GM21619 (cell line): Measurements from ENCODE around the gene TXLNB.
"Not testable (repeated sequence)": the region's sequence is repeated elsewhere in the genome, so short reads cannot be mapped to it uniquely, and the experiment has no call there.

Source experiments
- ATAC-seq: cut with Tn5 transposase; IDR thresholded peaks from one replicate; pipeline ENCODE4 v1.9.1; 2021; ENCODE audit not compliant: unreplicated experiment

Gene TXLNB

DNA sequence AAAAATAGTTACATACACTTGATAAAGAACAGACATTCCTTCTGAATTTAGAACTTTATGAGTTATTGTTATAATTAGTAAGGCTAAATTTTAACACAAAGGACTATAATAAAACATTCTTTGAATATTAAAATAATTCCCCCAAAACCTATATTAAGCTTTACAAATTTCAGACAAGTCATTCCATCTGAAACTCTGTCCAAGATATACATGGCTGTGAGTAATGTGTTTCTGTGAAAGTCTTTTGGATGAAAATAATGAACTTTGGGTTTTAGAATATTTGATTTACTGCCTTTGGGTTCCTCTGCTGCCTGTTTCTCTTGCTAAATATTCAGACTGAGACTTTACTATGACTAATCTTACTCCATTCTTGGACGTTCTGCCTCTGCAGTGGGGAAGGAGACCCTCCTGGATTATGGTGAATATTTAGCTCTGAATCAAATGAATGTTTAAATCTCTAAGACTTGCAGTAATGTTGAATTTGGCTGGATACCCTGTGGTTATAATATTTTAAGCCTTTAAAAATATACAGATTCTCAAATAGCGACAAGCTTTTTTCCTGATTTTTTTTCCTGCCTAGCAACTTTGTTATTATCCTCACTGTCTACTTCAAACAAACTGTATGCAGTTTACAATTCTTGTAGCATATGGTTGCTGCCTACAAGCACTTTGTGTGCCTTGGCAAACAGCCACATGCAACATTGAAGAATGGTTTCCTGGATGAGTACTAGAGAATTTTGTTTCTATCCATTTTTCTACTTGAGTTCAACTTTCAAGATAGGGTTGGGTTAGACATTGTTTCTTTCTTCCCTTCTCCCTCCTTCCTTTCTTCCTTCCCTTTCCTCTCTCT lies 51.4 kb downstream of the TXLNB start:
- no peak for ATAC-seq

DNA sequence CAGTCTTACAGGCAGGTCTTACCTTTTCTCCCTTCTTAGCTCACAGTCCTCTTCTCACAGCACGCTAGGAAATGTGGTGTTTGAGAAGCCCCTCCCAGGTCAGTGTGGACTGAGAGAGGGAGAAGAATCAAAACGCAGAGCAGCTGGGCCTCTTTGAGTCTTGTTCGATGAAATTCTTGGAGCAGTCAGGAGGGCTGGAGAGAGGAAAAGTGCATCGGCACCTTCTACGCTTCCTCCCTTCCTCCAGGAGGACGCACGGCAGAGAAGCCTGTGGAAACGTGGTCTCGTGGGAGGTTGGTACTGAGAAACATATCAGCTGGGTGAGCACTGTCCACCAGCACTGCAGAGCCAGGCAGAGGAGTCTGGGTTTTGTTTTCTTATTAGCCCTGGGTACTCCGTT lies 52.7 kb downstream of the TXLNB start:
- no peak for ATAC-seq

DNA sequence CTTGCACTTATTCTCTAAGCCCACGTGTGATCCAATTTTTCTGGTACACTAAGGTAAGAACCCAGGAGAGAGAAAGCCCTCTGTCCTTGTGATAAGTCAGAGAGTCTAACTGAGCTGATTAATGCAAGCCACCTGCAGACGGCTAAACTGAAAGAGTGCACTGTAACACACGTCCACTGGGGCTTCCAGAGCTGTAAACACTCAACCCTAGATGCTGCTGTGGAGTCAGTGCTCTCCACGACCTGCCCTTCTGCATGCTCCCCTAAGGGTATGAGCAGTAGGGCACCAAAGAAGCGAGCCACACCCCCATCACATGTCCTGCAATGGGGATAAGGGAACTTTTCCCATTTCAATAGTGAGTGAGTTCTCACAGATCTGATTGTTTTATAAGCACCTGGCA lies 55.7 kb downstream of the TXLNB start:
- ATAC-seq = no peak

DNA sequence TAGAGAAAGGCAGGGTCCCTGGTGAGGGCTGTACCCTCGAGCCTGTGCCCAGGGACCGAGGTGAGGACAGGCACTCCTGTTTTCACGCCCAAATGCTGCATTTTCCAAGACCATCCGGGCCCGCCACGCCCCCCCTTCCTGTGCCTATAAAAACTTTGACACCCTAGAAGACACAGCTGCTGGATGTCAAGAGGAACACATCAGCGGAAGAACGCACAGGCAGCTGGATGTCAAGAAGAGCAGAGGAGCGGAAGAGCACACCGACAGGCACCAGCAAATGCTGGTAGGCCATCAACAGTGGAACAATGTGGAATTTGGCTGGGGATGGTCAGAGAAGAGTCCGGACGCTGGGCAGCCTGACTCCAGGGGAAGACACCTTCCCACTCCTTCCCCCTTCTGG lies 56.1 kb downstream of the TXLNB start:
- ATAC-seq = no peak

DNA sequence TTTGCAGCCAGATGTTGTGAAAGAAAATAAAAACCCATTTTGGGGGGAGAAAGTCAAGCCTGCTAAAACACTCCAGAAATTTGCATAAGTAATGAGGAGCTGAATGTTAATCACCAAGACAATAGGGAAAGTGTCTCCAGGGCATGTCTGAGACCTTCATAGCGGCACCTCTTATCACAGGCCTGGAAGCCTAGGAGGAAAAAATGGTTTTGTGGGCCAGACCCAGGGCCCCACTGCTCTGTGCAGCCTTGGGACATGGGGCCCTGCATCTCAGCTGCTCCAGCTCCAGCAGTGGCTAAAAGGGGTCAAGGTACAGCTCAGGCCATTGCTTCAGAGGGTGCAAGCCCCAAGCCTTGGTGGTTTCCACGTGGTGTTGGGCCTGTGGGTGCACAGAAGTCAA lies 57.6 kb downstream of the TXLNB start:
- not testable (repeated sequence) for ATAC-seq

DNA sequence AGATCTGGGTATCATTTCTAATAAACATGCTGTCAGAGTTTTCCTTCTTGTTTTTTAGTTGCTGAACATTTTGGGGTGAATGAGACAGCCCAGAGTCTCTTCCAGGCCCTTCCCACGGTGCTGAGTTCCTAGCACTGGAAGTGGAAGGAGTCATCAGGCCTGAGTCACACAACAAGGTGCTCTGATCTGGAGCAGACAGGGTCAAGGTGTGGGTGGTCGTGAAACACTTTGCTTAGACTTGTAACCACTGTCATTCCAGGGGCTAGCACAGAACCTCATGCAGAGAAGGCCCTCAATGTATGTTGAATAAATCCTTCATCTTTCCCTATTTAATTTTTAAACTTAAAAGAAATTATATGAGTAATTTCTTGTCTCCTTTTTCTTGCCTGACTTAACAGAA lies 60.6 kb downstream of the TXLNB start:
- ATAC-seq = no peak

DNA sequence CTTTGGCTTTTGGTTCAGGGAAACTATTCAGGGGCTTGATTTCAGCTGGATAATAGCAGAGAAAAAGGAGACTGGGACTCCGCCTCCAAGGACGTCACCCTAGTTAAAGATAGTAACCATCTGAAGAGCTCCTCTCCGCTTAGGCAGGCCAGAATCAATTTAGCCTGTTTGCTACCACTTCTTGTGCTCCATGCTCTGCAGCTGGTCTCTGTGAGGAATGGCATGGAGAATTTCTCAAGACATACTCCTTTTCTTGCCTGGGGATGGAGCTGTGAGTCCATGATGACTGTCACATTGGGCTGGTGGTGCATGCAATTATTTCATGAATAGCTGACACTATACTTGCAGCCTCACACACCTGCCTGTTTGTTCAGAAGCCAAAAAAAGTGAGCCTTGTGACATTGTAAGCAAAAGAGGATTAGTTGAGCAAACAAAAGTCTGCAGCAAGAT lies 61.4 kb downstream of the TXLNB start:
- ATAC-seq = no peak

DNA sequence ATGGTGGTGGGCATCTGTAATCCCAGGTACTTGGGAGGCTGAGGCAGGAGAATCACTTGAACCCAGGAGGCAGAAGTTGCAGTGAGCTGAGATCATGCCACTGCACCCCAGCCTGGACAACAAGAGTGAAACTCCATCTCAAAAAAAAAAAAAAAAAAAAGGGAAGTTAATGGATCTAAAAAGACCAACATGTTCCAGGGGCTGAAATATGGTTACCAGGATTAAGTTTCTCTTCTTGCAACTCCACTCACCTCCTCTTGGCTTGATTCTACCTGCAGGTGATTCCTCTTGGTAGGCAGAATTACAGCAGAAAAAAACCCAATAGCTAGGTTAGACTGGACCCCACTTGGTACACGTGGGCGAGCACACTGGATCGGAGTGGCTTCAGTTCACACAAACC lies 63.4 kb downstream of the TXLNB start:
- not testable (repeated sequence) for ATAC-seq

DNA sequence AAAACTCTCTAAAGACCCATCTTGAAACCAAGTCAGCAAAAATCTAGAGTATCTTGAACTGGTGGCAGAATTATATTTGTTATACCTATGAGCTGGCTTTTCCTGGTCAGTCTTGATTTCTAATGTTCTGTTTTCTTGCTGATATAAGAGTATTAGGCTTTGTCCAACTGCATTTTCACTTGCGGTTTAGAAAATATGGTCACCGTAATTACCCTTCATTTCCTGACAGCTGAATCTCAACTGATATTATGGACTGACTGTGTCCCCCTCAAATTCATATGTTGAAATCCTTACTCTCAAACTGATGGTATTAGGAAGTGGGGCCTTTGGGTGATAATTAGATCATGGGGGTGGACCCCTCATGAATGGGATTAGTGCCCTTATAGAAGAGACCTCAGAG lies 72.1 kb downstream of the TXLNB start:
- ATAC-seq = peak; percentile 5

DNA sequence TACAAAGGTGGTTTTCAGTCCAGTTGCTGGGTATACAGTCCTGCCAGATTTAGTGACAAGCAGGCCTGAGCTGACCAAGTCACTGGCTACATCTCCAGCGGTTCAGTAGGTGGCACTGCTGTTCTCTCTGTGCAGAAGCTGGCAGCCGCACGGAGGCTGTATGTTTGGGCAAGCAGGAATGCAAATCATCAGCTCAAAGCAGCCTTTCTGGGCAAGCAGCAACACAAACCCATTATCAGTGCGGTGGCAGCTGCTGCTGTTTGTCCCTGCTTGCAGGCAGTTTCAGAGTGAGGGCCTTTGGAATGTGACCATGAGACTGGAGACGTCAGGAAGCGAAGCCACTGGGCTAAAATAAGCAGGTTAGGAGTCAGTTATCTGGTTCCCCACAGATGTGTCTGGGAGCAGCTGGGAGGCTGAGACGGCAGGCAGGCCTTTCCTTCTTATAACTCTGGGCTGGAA lies 72.5 kb downstream of the TXLNB start:
- ATAC-seq = peak; percentile 100

DNA sequence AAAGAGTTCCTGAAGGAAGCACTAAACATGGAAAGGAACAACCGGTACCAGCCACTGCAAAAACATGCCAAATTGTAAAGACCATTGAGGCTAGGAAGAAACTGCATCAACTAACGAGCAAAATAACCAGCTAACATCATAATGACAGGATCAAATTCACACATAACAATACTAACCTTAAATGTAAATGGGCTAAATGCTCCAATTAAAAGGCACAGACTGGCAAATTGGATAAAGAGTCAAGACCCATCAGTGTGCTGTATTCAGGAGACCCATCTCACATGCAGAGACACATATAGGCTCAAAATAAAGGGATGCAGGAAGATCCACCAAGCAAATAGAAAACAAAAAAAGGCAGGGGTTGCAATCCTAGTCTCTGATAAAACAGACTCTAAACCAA lies 79.3 kb downstream of the TXLNB start:
- not testable (repeated sequence) for ATAC-seq

DNA sequence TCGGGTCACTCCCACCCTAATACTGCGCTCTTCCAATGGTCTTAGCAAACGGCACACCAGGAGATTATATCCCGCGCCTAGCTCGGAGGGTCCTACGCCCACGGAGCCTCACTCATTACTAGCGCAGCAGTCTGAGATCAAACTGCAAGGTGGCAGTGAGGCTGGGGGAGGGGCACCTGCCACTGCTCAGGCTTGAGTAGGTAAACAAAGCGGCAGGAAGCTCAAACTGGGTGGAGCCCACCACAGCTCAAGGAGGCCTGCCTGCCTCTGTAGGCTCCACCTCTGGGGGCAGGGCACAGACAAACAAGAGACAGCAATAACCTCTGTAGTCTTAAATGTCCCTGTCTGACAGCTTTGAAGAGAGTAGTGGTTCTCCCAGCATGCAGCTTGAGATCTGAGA lies 81.0 kb downstream of the TXLNB start:
- ATAC-seq = not testable (repeated sequence)

DNA sequence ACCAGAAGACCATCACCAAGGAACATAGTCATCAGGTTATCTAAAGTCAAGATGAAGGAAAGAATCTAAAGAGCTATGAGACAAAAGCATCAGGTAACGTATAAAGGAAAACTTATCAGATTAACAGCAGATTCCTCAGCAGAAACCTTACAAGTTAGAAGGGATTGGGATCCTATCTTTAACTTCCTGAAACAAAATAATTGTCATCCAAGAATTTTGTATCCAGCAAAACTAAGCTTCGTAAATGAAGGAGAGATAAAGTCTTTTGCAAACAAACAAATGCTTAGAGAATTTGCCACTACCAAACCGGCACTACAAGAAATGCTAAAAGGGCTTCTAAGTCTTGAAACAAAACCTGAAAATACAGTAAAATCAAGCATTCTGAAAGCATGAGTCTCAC lies 86.0 kb downstream of the TXLNB start:
- ATAC-seq = no peak

DNA sequence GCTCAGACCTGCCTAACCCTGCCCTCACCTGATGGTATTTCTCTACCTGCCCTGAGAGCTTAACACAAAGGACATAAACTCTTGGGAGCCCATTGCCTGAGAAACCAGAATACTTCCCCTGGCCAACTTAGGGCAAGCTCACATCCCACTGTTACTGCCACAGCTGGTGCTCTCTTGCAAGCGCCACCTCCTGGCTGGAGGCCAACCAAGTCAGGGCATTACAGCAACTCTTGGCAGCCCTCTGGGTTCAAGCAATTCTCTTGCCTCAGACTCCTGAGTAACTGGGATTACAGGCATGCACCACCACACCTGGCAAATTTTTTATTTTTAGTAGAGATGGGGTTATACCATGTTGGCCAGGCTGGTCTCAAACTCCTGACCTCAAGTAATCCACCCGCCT lies 86.8 kb downstream of the TXLNB start:
- no peak for ATAC-seq

DNA sequence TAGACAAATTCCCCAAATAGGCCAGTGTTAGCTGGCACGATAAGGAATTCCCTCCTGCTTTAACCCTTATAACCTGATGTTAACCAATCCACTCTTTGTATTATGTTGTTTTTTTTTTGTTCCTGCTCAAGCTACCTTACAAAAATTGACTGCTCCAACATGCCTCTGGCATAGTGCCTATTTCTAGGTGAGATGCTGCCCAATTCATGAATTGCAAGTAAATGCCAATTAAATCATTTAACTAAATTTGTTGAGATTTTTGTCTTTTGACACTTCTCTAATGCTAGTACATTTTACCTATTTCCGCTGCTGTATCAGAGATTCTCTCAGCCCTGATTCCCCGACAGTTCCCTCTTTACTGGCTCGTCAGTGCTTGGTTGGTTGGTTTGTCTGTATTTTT lies 90.4 kb downstream of the TXLNB start:
- no peak for ATAC-seq

DNA sequence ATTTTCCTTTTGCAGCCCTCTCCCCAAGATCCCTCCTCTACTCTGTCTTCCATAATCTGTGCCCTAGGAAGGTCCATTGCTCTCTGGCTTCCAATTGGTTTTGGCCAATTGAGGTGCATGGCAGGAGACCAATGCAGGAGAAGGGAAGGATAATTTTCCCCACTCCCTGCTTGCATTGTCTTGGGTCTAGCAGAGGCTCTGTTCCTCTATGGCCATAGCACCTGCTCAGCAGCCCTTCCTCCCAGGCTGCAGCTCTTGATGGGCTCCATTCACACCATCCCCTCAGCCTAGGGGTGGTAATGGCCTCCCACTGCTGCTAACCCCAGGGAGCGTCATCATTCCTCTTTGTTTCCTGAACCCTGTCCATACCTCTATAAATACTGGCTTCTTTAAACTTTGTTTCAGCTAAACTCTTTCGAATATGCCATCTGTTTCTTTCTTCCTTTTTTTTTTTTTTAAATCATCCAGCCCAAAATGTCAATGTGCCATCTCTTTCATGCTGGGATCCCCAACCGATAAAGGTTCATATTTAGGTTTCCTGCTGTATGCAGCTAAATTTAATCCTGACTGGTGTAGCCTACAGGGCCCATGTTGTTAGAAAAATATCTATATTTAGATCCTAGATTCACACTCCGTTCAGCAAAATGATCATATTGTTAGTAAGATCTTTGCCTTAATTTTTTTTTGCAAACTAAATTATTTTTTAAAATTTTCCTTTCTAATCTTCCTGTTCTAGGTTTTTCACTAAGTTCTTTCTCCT lies 93.1 kb downstream of the TXLNB start:
- ATAC-seq = no peak

DNA sequence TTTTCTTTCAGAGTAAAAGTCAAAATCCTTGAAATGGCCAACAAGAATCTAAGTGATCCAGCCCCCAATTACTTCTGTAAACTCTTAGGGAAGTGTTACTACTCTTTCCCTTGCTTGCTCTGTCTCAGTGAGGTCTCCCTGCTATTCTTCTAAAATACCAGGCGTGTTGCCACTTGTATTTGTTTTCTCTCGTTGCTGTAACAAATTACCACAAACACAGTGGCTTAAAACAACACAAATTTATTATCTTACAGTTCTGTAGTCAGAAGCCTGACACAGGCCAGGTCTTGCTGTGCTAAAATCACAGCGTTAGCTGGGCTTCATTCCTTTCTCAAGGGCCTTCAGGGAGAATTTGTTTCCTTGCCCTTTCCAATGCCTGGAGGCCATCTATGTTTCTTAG lies 97.1 kb downstream of the TXLNB start:
- no peak for ATAC-seq
